Measurements from ENCODE around the gene TNRC6B.

Gene TNRC6B

DNA sequence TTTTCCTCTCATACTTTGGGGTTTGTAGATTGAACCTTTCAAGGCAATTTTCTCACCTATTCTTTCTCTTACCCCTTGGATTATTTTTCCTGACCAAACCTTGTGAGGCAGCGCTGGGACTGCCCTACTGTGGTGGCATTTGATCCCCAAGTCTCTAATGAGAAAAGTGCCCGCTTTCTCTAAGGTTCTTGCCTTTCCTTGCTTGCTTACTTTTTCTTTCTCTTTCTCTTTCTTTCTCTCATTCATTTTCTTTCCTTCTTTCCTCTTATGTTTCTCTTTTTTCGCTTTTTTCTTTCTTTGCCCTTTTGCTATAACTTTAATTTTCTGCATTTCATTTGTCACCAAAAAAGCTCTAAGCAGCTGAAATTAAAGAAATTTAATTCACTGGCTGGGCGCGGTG lies 127.9 kb downstream of the TNRC6B start:
- Histone ChIP-seq H3K4me3 (ENCODE audit: low read depth, low read length) (no peak overlapping the region), H3K36me3 (ENCODE audit: control insufficient read depth in 2 of 2, insufficient read depth in 1 of 2, low read length in 2 of 2) (peaks cover 34 to 67% of the 10 kb centered on the region in 2 experiments), H3K9me3 (ENCODE audit: control insufficient read depth, insufficient read depth, low read depth, low read length) (no peaks in the 10 kb centered on the region), H3K27ac (ENCODE audit: extremely low read depth, low read depth, low read length) (no peak overlapping the region), H3K4me1 (ENCODE audit: control insufficient read depth, insufficient read depth, low read length) (no peaks in the 10 kb centered on the region)
- POLR2A ChIA-PET: interaction anchor here (0.7 kb wide), 1 partner anchor 102 kb away, joined by 4 read pairs; no protein-coding TSS in a partner anchor
- CTCF ChIA-PET: interaction anchor here (0.7 kb wide), 1 partner anchor 30 kb away, joined by 3 read pairs; no protein-coding TSS in a partner anchor
- TF ChIP-seq ZNF558 (tag by site-specific recombination; IDR thresholded peaks at IDR 0.05): peak; percentile 63; the same call in 1 of the 2 replicates
- no peak for TF ChIP-seq SETDB1 (IDR thresholded peaks at IDR 0.05; ENCODE audit: insufficient read length, low read length)
- peak; percentile 95 for TF ChIP-seq PRDM1 (tag by site-specific recombination; IDR thresholded peaks at IDR 0.05)
- no peak for TF ChIP-seq ZNF174 (tag by site-specific recombination; IDR thresholded peaks at IDR 0.05)

- H3K36me3 ChIP-seq (ENCODE audit: control insufficient read depth in 2 of 2, insufficient read depth in 1 of 2, low read length in 2 of 2): peaks cover 33 to 74% of the 10 kb centered on the region in 2 experiments
- TF ChIP-seq, protein P1, sequence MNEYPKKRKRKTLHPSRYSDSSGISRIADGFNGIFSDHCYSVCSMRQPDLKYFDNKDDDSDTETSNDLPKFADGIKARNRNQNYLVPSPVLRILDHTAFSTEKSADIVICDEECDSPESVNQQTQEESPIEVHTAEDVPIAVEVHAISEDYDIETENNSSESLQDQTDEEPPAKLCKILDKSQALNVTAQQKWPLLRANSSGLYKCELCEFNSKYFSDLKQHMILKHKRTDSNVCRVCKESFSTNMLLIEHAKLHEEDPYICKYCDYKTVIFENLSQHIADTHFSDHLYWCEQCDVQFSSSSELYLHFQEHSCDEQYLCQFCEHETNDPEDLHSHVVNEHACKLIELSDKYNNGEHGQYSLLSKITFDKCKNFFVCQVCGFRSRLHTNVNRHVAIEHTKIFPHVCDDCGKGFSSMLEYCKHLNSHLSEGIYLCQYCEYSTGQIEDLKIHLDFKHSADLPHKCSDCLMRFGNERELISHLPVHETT (tag by site-specific recombination; IDR thresholded peaks at IDR 0.05): no peak
- TF ChIP-seq SP2 (tag by site-specific recombination; IDR thresholded peaks at IDR 0.05) (no peak), ZNF121 (tag by site-specific recombination; IDR thresholded peaks at IDR 0.05) (no peak), ZNF561 (tag by site-specific recombination; IDR thresholded peaks at IDR 0.05; ENCODE audit: borderline replicate concordance) (no peak), ZNF146 (tag by site-specific recombination; IDR thresholded peaks at IDR 0.05) (no peak), ZNF530 (tag by site-specific recombination; IDR thresholded peaks at IDR 0.05; ENCODE audit: low read depth) (no peak), ZNF292 (tag by site-specific recombination; IDR thresholded peaks at IDR 0.05; ENCODE audit: borderline replicate concordance, low read depth) (no peak), SP7 (tag by site-specific recombination; IDR thresholded peaks at IDR 0.05) (no peak)
These were observed 131.4 kb downstream of the TNRC6B start for GRCh38 chr22:40308999-40309573.

DNA sequence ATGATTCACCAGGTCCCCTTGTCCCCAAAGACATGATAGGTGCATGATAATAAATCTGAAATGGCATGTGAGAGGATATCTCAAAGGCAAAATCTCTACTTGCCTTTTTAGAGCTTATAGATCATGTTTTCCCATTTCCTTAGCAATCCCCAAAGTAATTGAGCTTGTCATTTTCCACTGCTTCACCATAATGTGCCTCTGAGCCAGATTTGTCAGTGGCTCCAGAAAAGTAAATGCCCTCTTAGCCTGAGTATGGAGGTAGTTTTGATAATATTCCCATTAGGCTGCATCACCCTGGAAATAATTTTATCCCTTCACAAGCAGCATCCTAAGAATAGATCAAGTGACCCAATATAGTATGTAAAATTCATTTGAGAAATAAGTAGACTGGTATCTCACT lies 131.9 kb downstream of the TNRC6B start:
- ChIA-PET CTCF (interaction anchor here (0.5 to 1.9 kb wide), 3 partner anchors 39 to 82 kb away, joined by 3 to 9 read pairs (median 4); no protein-coding TSS in a partner anchor), POLR2A (no interaction called here)
- Histone ChIP-seq H3K4me3 (ENCODE audit: low read depth, low read length) (no peak overlapping the region), H3K36me3 (ENCODE audit: control insufficient read depth in 2 of 2, insufficient read depth in 1 of 2, low read length in 2 of 2) (peaks cover 34 to 79% of the 10 kb centered on the region in 2 experiments), H3K27ac (ENCODE audit: extremely low read depth, low read depth, low read length) (no peak overlapping the region), H3K4me1 (ENCODE audit: control insufficient read depth, insufficient read depth, low read length) (peaks cover 3% of the 10 kb centered on the region; the same call in 1 of the 2 replicates), H3K9me3 (ENCODE audit: control insufficient read depth, insufficient read depth, low read depth, low read length) (no peaks in the 10 kb centered on the region)
- TF ChIP-seq ZNF791 (tag by site-specific recombination; IDR thresholded peaks at IDR 0.05): no peak

More at GRCh38 chr22:40308999-40309573, 131.4 kb downstream of the TNRC6B start:
- no peak overlapping the region for H3K4me3 ChIP-seq (ENCODE audit: low read depth, low read length)
- POLR2A ChIA-PET: no interaction called here
- H3K9me3 ChIP-seq (ENCODE audit: control insufficient read depth, insufficient read depth, low read depth, low read length): no peaks in the 10 kb centered on the region
- H3K27ac ChIP-seq (ENCODE audit: extremely low read depth, low read depth, low read length): no peak overlapping the region
- CTCF ChIA-PET: interaction anchor here (0.5 to 1.9 kb wide), 5 partner anchors 11 to 357 kb away, joined by 3 to 9 read pairs (median 4); no protein-coding TSS in a partner anchor
- H3K4me1 ChIP-seq (ENCODE audit: control insufficient read depth, insufficient read depth, low read length): peaks cover 3% of the 10 kb centered on the region; the same call in 1 of the 2 replicates

DNA sequence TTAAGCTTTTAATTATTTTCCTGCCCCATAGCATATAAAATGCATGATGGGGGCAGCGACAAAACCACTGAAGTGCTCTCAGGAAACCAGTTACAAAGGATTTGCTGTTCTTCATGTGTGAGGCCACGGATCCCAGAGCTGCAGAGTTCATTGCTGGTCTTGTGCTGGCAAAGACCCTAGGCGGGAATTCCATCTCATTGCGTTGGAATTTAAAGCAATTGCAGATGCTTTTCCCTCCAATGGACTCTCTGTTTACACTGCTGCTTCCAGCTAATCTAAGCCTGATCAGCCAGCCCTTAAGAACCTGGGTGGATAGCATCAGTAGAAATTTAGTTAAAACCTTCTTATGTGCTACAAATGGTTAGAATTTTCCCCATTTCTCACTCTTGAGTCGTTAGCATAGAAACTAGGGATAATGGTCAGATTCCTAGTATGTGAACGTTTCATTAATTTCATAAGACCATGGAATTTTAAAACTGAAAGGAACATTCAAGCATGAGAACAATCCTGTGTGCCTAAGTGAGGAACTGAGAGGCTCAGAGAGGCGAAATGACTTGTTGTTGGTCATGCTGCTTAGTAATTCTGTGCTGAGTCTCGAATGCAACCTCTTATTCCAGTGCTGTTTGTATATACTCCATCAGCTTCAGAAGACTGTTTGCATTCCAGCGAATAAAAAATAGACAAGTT lies 132.5 kb downstream of the TNRC6B start:
- H3K27ac ChIP-seq (ENCODE audit: extremely low read depth, low read depth, low read length): no peak overlapping the region
- H3K4me3 ChIP-seq (ENCODE audit: low read depth, low read length): no peak overlapping the region
- CTCF ChIA-PET: interaction anchor here (0.5 to 1.9 kb wide), 2 partner anchors 38 to 83 kb away, joined by 4 to 9 read pairs; no protein-coding TSS in a partner anchor
- peaks cover 3% of the 10 kb centered on the region; the same call in 1 of the 2 replicates for H3K4me1 ChIP-seq (ENCODE audit: control insufficient read depth, insufficient read depth, low read length)
- POLR2A ChIA-PET: no interaction called here
- H3K9me3 ChIP-seq (ENCODE audit: control insufficient read depth, insufficient read depth, low read depth, low read length): no peaks in the 10 kb centered on the region
- H3K36me3 ChIP-seq (ENCODE audit: control insufficient read depth in 2 of 2, insufficient read depth in 1 of 2, low read length in 2 of 2): peaks cover 35 to 81% of the 10 kb centered on the region in 2 experiments
- TF ChIP-seq, protein P2, sequence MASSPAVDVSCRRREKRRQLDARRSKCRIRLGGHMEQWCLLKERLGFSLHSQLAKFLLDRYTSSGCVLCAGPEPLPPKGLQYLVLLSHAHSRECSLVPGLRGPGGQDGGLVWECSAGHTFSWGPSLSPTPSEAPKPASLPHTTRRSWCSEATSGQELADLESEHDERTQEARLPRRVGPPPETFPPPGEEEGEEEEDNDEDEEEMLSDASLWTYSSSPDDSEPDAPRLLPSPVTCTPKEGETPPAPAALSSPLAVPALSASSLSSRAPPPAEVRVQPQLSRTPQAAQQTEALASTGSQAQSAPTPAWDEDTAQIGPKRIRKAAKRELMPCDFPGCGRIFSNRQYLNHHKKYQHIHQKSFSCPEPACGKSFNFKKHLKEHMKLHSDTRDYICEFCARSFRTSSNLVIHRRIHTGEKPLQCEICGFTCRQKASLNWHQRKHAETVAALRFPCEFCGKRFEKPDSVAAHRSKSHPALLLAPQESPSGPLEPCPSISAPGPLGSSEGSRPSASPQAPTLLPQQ (tag by site-specific recombination; IDR thresholded peaks at IDR 0.05): no peak
- TF ChIP-seq ZNF121 (tag by site-specific recombination; IDR thresholded peaks at IDR 0.05) (no peak), ZBTB49 (tag by site-specific recombination; IDR thresholded peaks at IDR 0.05; ENCODE audit: low read depth) (no peak), HIC1 (tag by site-specific recombination; IDR thresholded peaks at IDR 0.05) (no peak), ZBTB1 (tag by site-specific recombination; IDR thresholded peaks at IDR 0.05) (no peak)
